Endothelial cell of umbilical vein (primary cell): ENCODE measurements around the gene SMAD7. TPM values are rescaled to one million over a fixed set of nuclear protein-coding genes. Genes with fewer than 3 reads are reported as not detected.

Experiments used
- BruUV-seq: library from RNA; stranded (reverse); fragments of 400-500 nt; replicated peaks from 2 replicates; lab custom pipeline; 2021; lab: Mats Ljungman, UMichigan
- CTCF ChIA-PET: fragments of 300-600, 350-600 bp; sonication (Branson Sonifier 250); formaldehyde crosslinking; loops from one replicate; lab custom pipeline; 2021; ENCODE audit warnings: antibody characterized with exemption, inconsistent platforms; lab: Charles Lee
- POLR2A ChIA-PET: fragments of 300-600, 350-600 bp; sonication (Branson Sonifier 250); formaldehyde crosslinking; loops from one replicate; lab custom pipeline; 2021; ENCODE audit warnings: antibody characterized with exemption, inconsistent platforms; lab: Charles Lee
- DNase-seq: peaks from one replicate; pipeline ENCODE4 v3.0.0-alpha.2; 2011; ENCODE audit warnings: low read depth, low spot score
- FAIRE-seq: peaks from 2 replicates; lab custom pipeline; 2011; peaks lifted over from hg19 to GRCh38; lab: Jason Lieb, UNC
- H2AFZ ChIP-seq: 2 replicates; pipeline ENCODE4 v1.6.0; 2012; ENCODE audit warnings: low read depth, low read length, control low read depth, inconsistent platforms
- H3K27ac ChIP-seq: 2 replicates; pipeline ENCODE4 v1.5.1; 2011; ENCODE audit warnings: low read depth, mild to moderate bottlenecking, control low read depth, low read length, moderate library complexity; ENCODE audit not compliant: insufficient read depth
- H3K27me3 ChIP-seq, 2 experiments: 2 replicates each; pipeline versions ENCODE4 v1.6.0 to v1.6.1; 2011; ENCODE audit warnings: low read length in 2 of 2, mixed read lengths in 1 of 2; ENCODE audit not compliant: control insufficient read depth in 2 of 2, insufficient read depth in 2 of 2
- H3K36me3 ChIP-seq, 2 experiments: 2 replicates in 1 of 2; 3 replicates in 1 of 2; pipeline ENCODE4 v1.5.1; 2011; ENCODE audit warnings: low read length in 2 of 2, mild to moderate bottlenecking in 1 of 2, moderate library complexity in 1 of 2; ENCODE audit not compliant: control insufficient read depth in 2 of 2, insufficient read depth in 2 of 2; ENCODE audit errors: extremely low read depth in 1 of 2
- H3K4me1 ChIP-seq: 3 replicates; pipeline ENCODE4 v1.5.1; 2011; ENCODE audit warnings: mild to moderate bottlenecking, low read length; ENCODE audit not compliant: control insufficient read depth, insufficient read depth; ENCODE audit errors: extremely low read depth
- H3K4me2 ChIP-seq: 2 replicates; pipeline ENCODE4 v1.6.1; 2011; ENCODE audit warnings: low read length, control low read depth, mixed read lengths; ENCODE audit not compliant: insufficient read depth
- H3K4me3 ChIP-seq, 3 experiments: fragments of 200-600 bp in 1 of 3; sonication (generic), shearing (Covaris generic) in 1 of 3; replicated peaks in 1 of 3; 2 replicates each; pipeline ENCODE4 v1.5.1; 2011 to 2016; ENCODE audit warnings: control low read depth in 3 of 3, low read length in 3 of 3, mild to moderate bottlenecking in 2 of 3, inconsistent platforms in 1 of 3, low read depth in 1 of 3, moderate library complexity in 1 of 3; ENCODE audit not compliant: insufficient read depth in 1 of 3
- H3K79me2 ChIP-seq: 2 replicates; pipeline ENCODE4 v1.6.0; 2012; ENCODE audit warnings: low read length, inconsistent platforms; ENCODE audit not compliant: control insufficient read depth, insufficient read depth
- H3K9ac ChIP-seq: replicated peaks from 2 replicates; pipeline ENCODE3; 2011; ENCODE audit warnings: low read length, control low read depth; ENCODE audit not compliant: insufficient read depth; ENCODE audit errors: extremely low read depth
- H3K9me1 ChIP-seq: replicated peaks from 3 replicates; pipeline ENCODE4 v1.6.0; 2011; ENCODE audit warnings: mild to moderate bottlenecking, low read length; ENCODE audit not compliant: control insufficient read depth, insufficient read depth; ENCODE audit errors: extremely low read depth
- H3K9me3 ChIP-seq: replicated peaks from 2 replicates; pipeline ENCODE4 v1.5.1; 2012; ENCODE audit warnings: low read length, inconsistent platforms; ENCODE audit not compliant: control insufficient read depth, insufficient read depth
- H4K20me1 ChIP-seq: replicated peaks from 2 replicates; pipeline ENCODE3; 2011; ENCODE audit warnings: mild to moderate bottlenecking, low read length; ENCODE audit not compliant: control insufficient read depth, insufficient read depth; ENCODE audit errors: extremely low read depth
- EZH2 ChIP-seq: IDR thresholded peaks from 2 replicates; pipeline ENCODE4 v1.6.1; 2012; ENCODE audit warnings: borderline replicate concordance, low read depth, mild to moderate bottlenecking, moderate library complexity, low read length, inconsistent platforms; ENCODE audit not compliant: severe bottlenecking
- FOS ChIP-seq: IDR thresholded peaks from 2 replicates; pipeline ENCODE4 v1.6.1; 2011; ENCODE audit warnings: mild to moderate bottlenecking, low read length, moderate library complexity, borderline replicate concordance; ENCODE audit not compliant: insufficient read depth
- GATA2 ChIP-seq: IDR thresholded peaks from 2 replicates; pipeline ENCODE4 v1.7.0; 2011; ENCODE audit warnings: low read depth, mild to moderate bottlenecking, moderate library complexity, mixed read lengths, low read length; ENCODE audit not compliant: insufficient read length, insufficient read depth
- JUN ChIP-seq: IDR thresholded peaks from 2 replicates; pipeline ENCODE4 v1.6.1; 2011; ENCODE audit warnings: borderline replicate concordance, low read depth; ENCODE audit not compliant: insufficient read length, insufficient read depth
- MYC ChIP-seq: IDR thresholded peaks from one replicate; pipeline ENCODE4 v1.6.1; 2011; ENCODE audit warnings: mild to moderate bottlenecking, low read depth, low read length
- POLR2A ChIP-seq: IDR thresholded peaks from 2 replicates; pipeline ENCODE4 v1.6.1; 2012; ENCODE audit warnings: low read depth, mild to moderate bottlenecking, control low read depth, low read length
- POLR2AphosphoS5 ChIP-seq: IDR thresholded peaks from 2 replicates; pipeline ENCODE4 v1.6.1; 2012; ENCODE audit warnings: low read depth, mild to moderate bottlenecking, control low read depth, low read length, moderate library complexity; ENCODE audit not compliant: insufficient read depth
- dilution Hi-C: fragments of 300-500 bp; cut with MboI; formaldehyde crosslinking; loops from one replicate; pipeline ENCODE4 v1.15.0; 2019; ENCODE audit warnings: low sequenced_read_pairs; ENCODE audit not compliant: extremely low pct_ligation_motif_present
- intact Hi-C: fragments of 100-400 bp; cut with micrococcal nuclease; formaldehyde crosslinking; loops from one replicate; pipeline ENCODE4 v1.10.0; 2022
- polyA plus RNA-seq, 4 experiments: library from polyadenylated mRNA; depleted of rRNA in 3 of 4; stranded (reverse) in 3 of 4; unstranded in 1 of 4; fragments of >200 nt; gene quantifications; 2 replicates each; pipeline versions ENCODE4 v1.2.1 to v1.2.3, GENCODE V29; 2011 to 2012; ENCODE audit warnings: missing spikeins in 1 of 4
- total RNA-seq: library from RNA; stranded (reverse); gene quantifications from 2 replicates; pipeline ENCODE4 v1.2.3, GENCODE V29; 2021
- TF ChIP-seq, protein P1 (sequence below), 2 donors: IDR thresholded peaks; 1 replicate in 1 of 2; 2 replicates in 1 of 2; pipeline ENCODE4 v1.5.1; 2011; ENCODE audit warnings: low read length in 2 of 2, mild to moderate bottlenecking in 2 of 2, moderate library complexity in 2 of 2, control low read depth in 1 of 2, inconsistent platforms in 1 of 2, low read depth in 1 of 2; ENCODE audit not compliant: insufficient read depth in 1 of 2; ENCODE audit errors: extremely low read depth in 1 of 2
- TF ChIP-seq, protein P2 (sequence below): IDR thresholded peaks from 2 replicates; pipeline ENCODE4 v1.6.1; 2011; ENCODE audit not compliant: insufficient read depth, insufficient read length

Gene SMAD7
- total and polyA plus RNA-seq, 2 donors (not counting 3 experiments of a cell fraction or from before 2014, with no cell fraction given), result 3.6 to 8.0 TPM

DNA sequence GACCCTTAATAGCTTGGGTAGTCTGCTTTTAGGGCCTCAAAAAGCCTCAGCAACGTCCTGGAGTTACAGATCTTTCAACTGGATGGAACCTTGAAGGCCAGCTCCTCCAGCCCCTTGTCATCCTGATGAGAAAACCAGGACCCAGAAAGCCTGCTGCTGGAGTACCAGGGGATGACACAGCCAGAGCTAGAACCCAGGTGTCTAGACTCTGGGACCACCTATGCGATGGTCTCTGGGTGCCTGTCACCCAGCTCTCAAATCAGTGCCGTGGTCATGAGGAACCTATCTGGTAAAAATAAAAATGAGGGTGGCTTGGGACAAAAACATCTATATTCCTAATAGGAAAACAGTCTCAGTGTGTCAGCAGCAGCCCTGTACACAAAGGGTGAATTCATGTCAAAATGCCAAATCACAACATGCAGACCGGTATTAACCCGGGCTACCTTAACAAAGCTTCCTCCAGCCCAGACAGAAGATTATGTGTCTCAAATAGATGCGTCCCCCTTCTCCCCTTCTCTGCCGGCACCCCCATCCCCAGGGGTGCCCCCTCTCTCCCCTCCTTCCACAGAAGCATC is 28.5 kb downstream of the SMAD7 start:
- no peak for FAIRE-seq
- H3K9me1 ChIP-seq, result no peaks in the 10 kb centered on the region

DNA sequence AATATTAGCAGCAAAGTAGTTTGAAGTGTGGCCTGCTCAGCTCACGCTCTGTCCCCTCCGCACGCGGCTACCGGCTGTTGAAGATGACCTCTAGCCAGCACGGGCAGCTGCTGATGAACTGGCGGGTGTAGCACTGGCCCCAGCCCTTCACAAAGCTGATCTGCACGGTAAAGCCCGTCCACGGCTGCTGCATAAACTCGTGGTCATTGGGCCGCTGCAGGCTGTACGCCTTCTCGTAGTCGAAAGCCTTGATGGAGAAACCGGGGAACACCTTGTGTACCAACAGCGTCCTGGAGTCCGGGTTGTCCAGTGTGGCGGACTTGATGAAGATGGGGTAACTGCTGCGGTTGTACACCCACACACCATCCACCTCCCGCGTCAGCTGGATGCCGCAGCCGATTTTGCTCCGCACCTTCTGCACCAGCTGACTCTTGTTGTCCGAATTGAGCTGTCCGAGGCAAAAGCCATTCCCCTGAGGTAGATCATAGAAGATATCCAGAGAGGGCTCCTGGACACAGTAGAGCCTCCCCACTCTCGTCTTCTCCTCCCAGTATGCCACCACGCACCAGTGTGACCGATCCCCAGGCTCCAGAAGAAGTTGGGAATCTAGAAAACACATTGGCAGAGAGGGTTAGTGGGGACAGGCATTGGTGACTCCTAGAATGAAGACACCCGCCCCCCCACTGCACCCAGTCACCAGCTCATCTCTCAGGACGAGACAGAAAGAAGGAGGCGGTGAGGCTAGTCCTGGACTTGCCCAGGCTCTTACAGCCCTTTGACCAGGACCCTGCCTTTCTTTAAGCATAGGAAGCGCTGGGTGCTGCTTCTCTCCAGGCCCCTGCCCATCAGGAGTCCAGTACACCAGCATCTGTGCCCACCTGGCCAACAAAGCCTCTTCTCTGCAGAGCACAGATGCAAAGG is 29.2 kb downstream of the SMAD7 start:
- Histone ChIP-seq H3K9ac (no peak overlapping the region), H3K36me3 (peaks cover 0 to 9% of the 10 kb centered on the region in 2 experiments), H4K20me1 (no peaks in the 10 kb centered on the region), H3K4me2 (no peak overlapping the region), H3K27me3 (no peaks in the 10 kb centered on the region), H3K27ac (no peak overlapping the region), H3K79me2 (peaks cover 8% of the 10 kb centered on the region), H3K4me3 (no peak overlapping the region), H3K4me1 (peaks cover 31% of the 10 kb centered on the region), H2AFZ (no peak overlapping the region), H3K9me3 (no peaks in the 10 kb centered on the region), H3K9me1 (no peaks in the 10 kb centered on the region)
- ChIA-PET CTCF (interaction anchor here (0.7 to 1.3 kb wide), 2 partner anchors 19 to 31 kb away, joined by 3 read pairs; no protein-coding TSS in a partner anchor), POLR2A (no interaction called here)
- TF ChIP-seq JUN, result no peak
- no peak for TF ChIP-seq POLR2A
- TF ChIP-seq, protein P1, sequence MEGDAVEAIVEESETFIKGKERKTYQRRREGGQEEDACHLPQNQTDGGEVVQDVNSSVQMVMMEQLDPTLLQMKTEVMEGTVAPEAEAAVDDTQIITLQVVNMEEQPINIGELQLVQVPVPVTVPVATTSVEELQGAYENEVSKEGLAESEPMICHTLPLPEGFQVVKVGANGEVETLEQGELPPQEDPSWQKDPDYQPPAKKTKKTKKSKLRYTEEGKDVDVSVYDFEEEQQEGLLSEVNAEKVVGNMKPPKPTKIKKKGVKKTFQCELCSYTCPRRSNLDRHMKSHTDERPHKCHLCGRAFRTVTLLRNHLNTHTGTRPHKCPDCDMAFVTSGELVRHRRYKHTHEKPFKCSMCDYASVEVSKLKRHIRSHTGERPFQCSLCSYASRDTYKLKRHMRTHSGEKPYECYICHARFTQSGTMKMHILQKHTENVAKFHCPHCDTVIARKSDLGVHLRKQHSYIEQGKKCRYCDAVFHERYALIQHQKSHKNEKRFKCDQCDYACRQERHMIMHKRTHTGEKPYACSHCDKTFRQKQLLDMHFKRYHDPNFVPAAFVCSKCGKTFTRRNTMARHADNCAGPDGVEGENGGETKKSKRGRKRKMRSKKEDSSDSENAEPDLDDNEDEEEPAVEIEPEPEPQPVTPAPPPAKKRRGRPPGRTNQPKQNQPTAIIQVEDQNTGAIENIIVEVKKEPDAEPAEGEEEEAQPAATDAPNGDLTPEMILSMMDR (IDR thresholded peaks at IDR 0.05; ENCODE audit: extremely low read depth in 1 of 2, insufficient read depth in 1 of 2, low read depth in 1 of 2, low read length in 2 of 2), result no peak
- no peak for TF ChIP-seq EZH2
- TF ChIP-seq POLR2AphosphoS5, result no peak
- no peak for TF ChIP-seq GATA2
- TF ChIP-seq, protein P2, sequence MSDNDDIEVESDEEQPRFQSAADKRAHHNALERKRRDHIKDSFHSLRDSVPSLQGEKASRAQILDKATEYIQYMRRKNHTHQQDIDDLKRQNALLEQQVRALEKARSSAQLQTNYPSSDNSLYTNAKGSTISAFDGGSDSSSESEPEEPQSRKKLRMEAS, result no peak
- TF ChIP-seq MYC, result no peak
- TF ChIP-seq FOS, result no peak
- no peak for DNase-seq
- intact Hi-C loops (loop anchor here (2.0 kb wide), 1 partner anchor 73 kb away; no protein-coding TSS in a partner anchor), dilution Hi-C loops (no loop called here)
- no peak for FAIRE-seq
- no TSS peak for BruUV-seq

More for the DNA sequence above, 28.5 kb downstream of the SMAD7 start:
- no TSS peak for BruUV-seq
- H3K36me3 ChIP-seq, result peaks cover 0 to 9% of the 10 kb centered on the region in 2 experiments
- peaks cover 33% of the 10 kb centered on the region for H3K4me1 ChIP-seq
- CTCF ChIA-PET, result interaction anchor here (0.7 kb wide), 1 partner anchor 30 kb away, joined by 3 read pairs; no protein-coding TSS in a partner anchor
- TF ChIP-seq POLR2A, result peak; percentile 5
- no peak for TF ChIP-seq EZH2
- peak overlapping the region; percentile 17 for H3K9ac ChIP-seq
- dilution Hi-C loops, result no loop called here
- intact Hi-C loops, result loop anchor here (2.0 kb wide), 1 partner anchor 74 kb away; no protein-coding TSS in a partner anchor
- H3K9me3 ChIP-seq, result no peaks in the 10 kb centered on the region
- no peak overlapping the region for H3K4me3 ChIP-seq
- POLR2A ChIA-PET, result interaction anchor here (1.0 kb wide), 1 partner anchor 166 kb away, joined by 3 read pairs; no protein-coding TSS in a partner anchor
- peak overlapping the region; percentile 70 for H2AFZ ChIP-seq
- H3K27ac ChIP-seq, result peak overlapping the region; percentile 68
- DNase-seq, result no peak
- H4K20me1 ChIP-seq, result no peaks in the 10 kb centered on the region
- no peaks in the 10 kb centered on the region for H3K27me3 ChIP-seq
- peaks cover 11% of the 10 kb centered on the region for H3K79me2 ChIP-seq
- peak overlapping the region; percentile 37 for H3K4me2 ChIP-seq
